GM12891 (cell line): ENCODE results near the gene PEX3.
"Not testable (repeated sequence)": the region's sequence is repeated elsewhere in the genome, so short reads cannot be mapped to it uniquely, and the experiment has no call there.

Experiments used
- POLR2A ChIP-seq: IDR thresholded peaks from 2 replicates; pipeline ENCODE4 v1.6.1; 2011; ENCODE audit warnings: low read depth, low read length, control low read depth
- TAF1 ChIP-seq: IDR thresholded peaks from 2 replicates; pipeline ENCODE4 v1.6.1; 2011; ENCODE audit warnings: low read depth, low read length, control low read depth

- TF ChIP-seq TAF1, POLR2A: not testable (repeated sequence)
Observed at GRCh38 chr6:143468823-143469222, 18.2 kb downstream of the PEX3 start.
